Bladder microvascular endothelial cell (primary cell): ENCODE results near the gene CELF5. TPM values are rescaled to one million over a fixed set of nuclear protein-coding genes. Genes with fewer than 3 reads are reported as not detected.

Source experiments
- total RNA-seq: library from RNA; depleted of rRNA; stranded (reverse); fragments of >200 nt; gene quantifications from 2 replicates; pipeline ENCODE4 v1.2.3, GENCODE V29; 2014

CELF5 gene
- not detected in 2 replicates for total RNA-seq

GRCh38 chr19:3224346-3225168 is at the start of gene CELF5:
Gene CELF5, plus strand, starts transcription at chr19:3224661. Its CDS starts 79 bp downstream, at chr19:3224740.

GRCh38 chr19:3178377-3178972 is 46.0 kb upstream of the CELF5 start, which contains the start of gene S1PR4:
Gene S1PR4, plus strand, starts transcription at chr19:3178769. Its CDS starts 24 bp downstream, at chr19:3178793.

GRCh38 chr19:3185461-3186159 is 38.9 kb upstream of the CELF5 start, which contains the start of gene NCLN:
Gene NCLN, plus strand, starts transcription at chr19:3185930. Its CDS starts 101 bp downstream, at chr19:3186031.

Other genes with a start within 250 kb of the CELF5 start
- gene TLE6, start 247.1 kb upstream of the CELF5 start, total RNA-seq, result 0.97 and 3.0 TPM in 2 replicates
- 13.4 and 32.9 TPM in 2 replicates for gene TLE2, start 195.4 kb upstream of the CELF5 start, total RNA-seq
- 83.4 and 158 TPM in 2 replicates for gene TLE5, start 162.2 kb upstream of the CELF5 start, total RNA-seq
- 61.0 and 88.1 TPM in 2 replicates for gene GNA11, start 130.3 kb upstream of the CELF5 start, total RNA-seq
- under 0.01 and 0.06 TPM in 2 replicates for gene GNA15, start 88.6 kb upstream of the CELF5 start, total RNA-seq
- gene S1PR4, start 45.9 kb upstream of the CELF5 start, total RNA-seq, result 0.06 and 3.6 TPM in 2 replicates
- gene NCLN, start 38.7 kb upstream of the CELF5 start, total RNA-seq, result 27.5 and 66.3 TPM in 2 replicates
- gene NFIC, start 141.9 kb downstream of the CELF5 start, total RNA-seq, result 17.2 and 61.2 TPM in 2 replicates